Activated CD4-positive, alpha-beta T cell treated with anti-CD3 and anti-CD28 coated beads, Interleukin-2, amount 50 U/mL, for 4 hours (primary cell): ENCODE data around the gene RIPPLY3.

ENCODE experiments used
- DNase-seq, 2 experiments: peaks; one replicate each; pipeline ENCODE4 v3.0.0-alpha.2; 2020

Gene RIPPLY3

GRCh38 chr21:37064841-37065240 lies 58.3 kb downstream of the RIPPLY3 start:
- DNase-seq, result no peak

GRCh38 chr21:37065561-37066177 lies 59.2 kb downstream of the RIPPLY3 start:
- DNase-seq, result no peak
